ENCODE measurements around the gene FLT3LG. TPM values are rescaled to one million over a fixed set of nuclear protein-coding genes. Genes with fewer than 3 reads are reported as not detected.

FLT3LG gene
- total and polyA plus RNA-seq, 2 donors from 2014 or later: 7.4 to 12.5 TPM

DNA sequence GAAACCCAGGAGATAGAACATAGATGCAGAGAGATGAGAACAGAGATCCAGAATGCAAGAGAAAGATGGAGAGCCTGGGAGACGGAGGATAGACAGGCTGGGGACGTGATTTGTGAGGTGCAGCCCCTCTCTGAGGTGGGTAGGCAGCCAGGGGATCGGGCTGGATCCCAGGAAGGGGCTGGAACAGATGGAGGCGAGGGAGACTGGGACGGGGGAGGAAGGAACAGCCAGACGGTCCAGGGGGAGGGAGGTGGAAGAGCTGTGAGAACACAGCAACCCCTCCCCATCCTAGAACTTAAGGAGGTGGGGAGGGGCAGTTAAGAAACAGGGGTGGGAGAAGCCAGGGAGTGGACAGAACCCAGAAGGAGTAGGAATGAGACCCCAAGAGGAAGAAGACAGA is 35.8 kb upstream of the FLT3LG start:
- TF ChIP-seq, protein P1, sequence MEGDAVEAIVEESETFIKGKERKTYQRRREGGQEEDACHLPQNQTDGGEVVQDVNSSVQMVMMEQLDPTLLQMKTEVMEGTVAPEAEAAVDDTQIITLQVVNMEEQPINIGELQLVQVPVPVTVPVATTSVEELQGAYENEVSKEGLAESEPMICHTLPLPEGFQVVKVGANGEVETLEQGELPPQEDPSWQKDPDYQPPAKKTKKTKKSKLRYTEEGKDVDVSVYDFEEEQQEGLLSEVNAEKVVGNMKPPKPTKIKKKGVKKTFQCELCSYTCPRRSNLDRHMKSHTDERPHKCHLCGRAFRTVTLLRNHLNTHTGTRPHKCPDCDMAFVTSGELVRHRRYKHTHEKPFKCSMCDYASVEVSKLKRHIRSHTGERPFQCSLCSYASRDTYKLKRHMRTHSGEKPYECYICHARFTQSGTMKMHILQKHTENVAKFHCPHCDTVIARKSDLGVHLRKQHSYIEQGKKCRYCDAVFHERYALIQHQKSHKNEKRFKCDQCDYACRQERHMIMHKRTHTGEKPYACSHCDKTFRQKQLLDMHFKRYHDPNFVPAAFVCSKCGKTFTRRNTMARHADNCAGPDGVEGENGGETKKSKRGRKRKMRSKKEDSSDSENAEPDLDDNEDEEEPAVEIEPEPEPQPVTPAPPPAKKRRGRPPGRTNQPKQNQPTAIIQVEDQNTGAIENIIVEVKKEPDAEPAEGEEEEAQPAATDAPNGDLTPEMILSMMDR (IDR thresholded peaks at IDR 0.05; ENCODE audit: borderline replicate concordance, extremely low read depth, insufficient read depth): no peak
- peaks cover 62% of the 10 kb centered on the region for H3K27me3 ChIP-seq (ENCODE audit: control insufficient read depth, insufficient read depth, low read length)
- no peak for DNase-seq
- no peak for FAIRE-seq
- no peaks in the 10 kb centered on the region for H3K9me3 ChIP-seq (ENCODE audit: control insufficient read depth in 2 of 3, insufficient read depth in 1 of 3, low read length in 3 of 3)
- no peaks in the 10 kb centered on the region for H3K36me3 ChIP-seq (ENCODE audit: control insufficient read depth in 2 of 3, insufficient read depth in 3 of 3, low read length in 3 of 3)
- H3K9ac ChIP-seq (ENCODE audit: low read length in 3 of 3): no peak overlapping the region
- no peak overlapping the region for H3K4me3 ChIP-seq (ENCODE audit: low read length in 3 of 3)
- intact Hi-C loops (cut with DNase I): loop anchor here (10.0 kb wide), 1 partner anchor 213 kb away; no protein-coding TSS in a partner anchor
- H3K27ac ChIP-seq (ENCODE audit: low read depth in 2 of 2, low read length in 2 of 2): no peak overlapping the region
- H3K4me1 ChIP-seq (ENCODE audit: control insufficient read depth in 2 of 3, insufficient read depth in 2 of 3, low read depth in 1 of 3, low read length in 3 of 3): no peaks in the 10 kb centered on the region

DNA sequence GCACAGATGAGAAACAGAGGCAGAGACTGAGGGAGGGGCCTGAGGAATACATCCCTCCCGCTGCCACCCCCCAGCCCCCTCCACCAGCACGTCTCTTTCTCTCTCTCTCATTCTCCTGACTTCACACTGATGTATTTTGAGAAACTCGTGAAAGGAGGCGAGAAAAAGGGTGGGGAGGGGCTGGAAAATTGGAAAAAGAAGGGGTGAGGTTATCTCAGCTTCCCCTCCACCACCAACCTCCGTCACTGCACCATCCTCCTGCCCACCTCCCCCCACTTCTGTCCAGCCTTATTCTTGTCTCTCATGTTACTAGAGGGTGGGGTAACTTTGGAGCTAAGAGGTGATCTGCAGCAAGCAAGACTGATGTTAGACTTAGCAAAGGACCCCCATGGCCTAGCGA is 34.2 kb upstream of the FLT3LG start:
- Histone ChIP-seq H3K27me3 (ENCODE audit: control insufficient read depth, insufficient read depth, low read length) (peaks cover 55% of the 10 kb centered on the region), H3K27ac (ENCODE audit: low read depth in 2 of 2, low read length in 2 of 2) (no peak overlapping the region), H3K4me1 (ENCODE audit: control insufficient read depth in 2 of 3, insufficient read depth in 2 of 3, low read depth in 1 of 3, low read length in 3 of 3) (peaks cover 0 to 2% (median 0%) of the 10 kb centered on the region in 3 donors), H3K9me3 (ENCODE audit: control insufficient read depth in 2 of 3, insufficient read depth in 1 of 3, low read length in 3 of 3) (no peaks in the 10 kb centered on the region), H3K9ac (ENCODE audit: low read length in 3 of 3) (no peak overlapping the region), H3K36me3 (ENCODE audit: control insufficient read depth in 2 of 3, insufficient read depth in 3 of 3, low read length in 3 of 3) (no peaks in the 10 kb centered on the region), H3K4me3 (ENCODE audit: low read length in 3 of 3) (no peak overlapping the region)
- DNase-seq (no peak), FAIRE-seq (no peak)
- intact Hi-C loops (cut with DNase I): loop anchor here (10.0 kb wide), 2 partner anchors 45 to 215 kb away; no protein-coding TSS in a partner anchor
- TF ChIP-seq, protein P1 (IDR thresholded peaks at IDR 0.05; ENCODE audit: borderline replicate concordance, extremely low read depth, insufficient read depth): no peak

DNA sequence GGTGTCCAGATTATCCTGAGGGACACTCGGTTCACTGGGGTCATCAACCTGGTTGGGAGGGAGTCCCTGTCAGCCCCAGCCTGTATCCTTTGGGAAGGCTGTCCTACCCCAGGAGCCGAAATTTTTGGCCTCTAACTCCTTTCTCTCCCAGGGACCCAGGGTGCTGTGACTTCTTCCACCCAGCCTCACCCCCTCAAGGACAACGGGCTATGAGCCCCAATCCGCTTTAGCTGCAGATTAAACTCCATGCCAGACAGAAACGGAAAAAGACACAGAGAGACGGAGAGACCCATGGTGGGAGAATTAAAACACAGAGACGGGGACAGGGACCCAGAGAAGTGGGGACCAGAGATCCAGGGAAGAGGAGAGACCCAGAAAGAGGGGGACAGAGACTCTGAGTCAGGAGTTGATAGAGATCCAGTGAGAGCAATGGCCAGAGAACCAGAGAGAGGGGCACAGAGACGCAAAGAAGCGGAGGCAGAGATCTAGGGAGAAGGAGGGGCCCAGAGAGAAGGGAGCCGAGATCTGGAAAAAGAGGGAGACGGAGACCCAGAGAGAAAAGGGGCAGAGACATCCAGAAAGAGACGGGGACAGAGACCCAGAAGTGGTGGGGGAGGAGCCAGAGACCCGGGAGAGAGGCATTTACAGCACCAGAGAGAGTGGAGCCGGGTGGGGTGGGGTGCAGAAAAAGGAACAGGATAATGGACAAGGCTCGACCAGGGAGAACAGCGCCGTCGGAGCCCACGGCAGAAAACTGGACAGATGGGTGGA is 33.4 kb upstream of the FLT3LG start:
- Histone ChIP-seq H3K9me3 (ENCODE audit: control insufficient read depth in 2 of 3, insufficient read depth in 1 of 3, low read length in 3 of 3) (no peaks in the 10 kb centered on the region), H3K27ac (ENCODE audit: low read depth in 2 of 2, low read length in 2 of 2) (no peak overlapping the region), H3K4me3 (ENCODE audit: low read length in 3 of 3) (no peak overlapping the region), H3K27me3 (ENCODE audit: control insufficient read depth, insufficient read depth, low read length) (peaks cover 50% of the 10 kb centered on the region), H3K36me3 (ENCODE audit: control insufficient read depth in 2 of 3, insufficient read depth in 3 of 3, low read length in 3 of 3) (no peaks in the 10 kb centered on the region), H3K9ac (ENCODE audit: low read length in 3 of 3) (no peak overlapping the region), H3K4me1 (ENCODE audit: control insufficient read depth in 2 of 3, insufficient read depth in 2 of 3, low read depth in 1 of 3, low read length in 3 of 3) (peaks cover 0 to 2% (median 0%) of the 10 kb centered on the region in 3 donors)
- TF ChIP-seq, protein P1 (IDR thresholded peaks at IDR 0.05; ENCODE audit: borderline replicate concordance, extremely low read depth, insufficient read depth): no peak
- DNase-seq (no peak), FAIRE-seq (no peak)
- intact Hi-C loops (cut with DNase I): loop anchor here (10.0 kb wide), 1 partner anchor 46 kb away; no protein-coding TSS in a partner anchor

Data from kidney (tissue), 14 donors.